ENCODE measurements around the gene CACNA2D4. TPM values are rescaled to one million over a fixed set of nuclear protein-coding genes. Genes with fewer than 3 reads are reported as not detected.

CACNA2D4 gene
- total RNA-seq, 1 experiment from 2014 or later: 1.7 TPM

- H3K27ac ChIP-seq (ENCODE audit: low read depth, low read length): no peak overlapping the region
- TF ChIP-seq EZH2phosphoT487 (IDR thresholded peaks at IDR 0.05; ENCODE audit: borderline replicate concordance): no peak
- no peak for TF ChIP-seq SRF (IDR thresholded peaks at IDR 0.05; ENCODE audit: low read depth)
- no peak for TF ChIP-seq SIN3A (IDR thresholded peaks at IDR 0.05; ENCODE audit: low read depth)
- TF ChIP-seq ELF1 (IDR thresholded peaks at IDR 0.05; ENCODE audit: borderline replicate concordance, low read depth): no peak
- TF ChIP-seq FOSL1 (IDR thresholded peaks at IDR 0.05; ENCODE audit: low read depth): no peak
- TF ChIP-seq REST (IDR thresholded peaks at IDR 0.05; ENCODE audit: low read depth): no peak
- no peak for TF ChIP-seq ZBTB33 (IDR thresholded peaks at IDR 0.05; ENCODE audit: extremely low read depth, insufficient replicate concordance, low read length)
- TF ChIP-seq JUND (IDR thresholded peaks at IDR 0.05): no peak
- no peak for TF ChIP-seq YY1 (IDR thresholded peaks at IDR 0.05; ENCODE audit: extremely low read depth, insufficient replicate concordance, low read depth, low read length)
- no peak for TF ChIP-seq MAX (IDR thresholded peaks at IDR 0.05)
- no TSS peak for BruUV-seq (replicated peaks)
- H3K4me3 ChIP-seq (replicated peaks in 1 of 2; ENCODE audit: low read depth in 1 of 2, low read length in 2 of 2): no peak overlapping the region
- ATAC-seq (no peak), DNase-seq (ENCODE audit: low read depth, low spot score) (no peak)
- POLR2A ChIA-PET: no interaction called here
- H3K9me3 ChIP-seq (ENCODE audit: control insufficient read depth in 1 of 2, insufficient read depth in 1 of 2, low read depth in 1 of 2, low read length in 2 of 2): no peaks in the 10 kb centered on the region
- no peak overlapping the region for H3K9ac ChIP-seq (ENCODE audit: low read length)
- H2AFZ ChIP-seq (ENCODE audit: low read depth, low read length, poor library complexity, severe bottlenecking): no peak overlapping the region
- peaks cover 4 to 9% of the 10 kb centered on the region in 2 experiments; a peak in 2 of 4 replicates for H3K4me1 ChIP-seq (ENCODE audit: control insufficient read depth in 1 of 2, insufficient read depth in 2 of 2, low read length in 2 of 2)
- CTCF ChIA-PET: no interaction called here
- no peaks in the 10 kb centered on the region for H3K79me2 ChIP-seq (ENCODE audit: insufficient read depth, low read length)
- H4K20me1 ChIP-seq (ENCODE audit: insufficient read depth): no peaks in the 10 kb centered on the region
- intact Hi-C loops (cut with micrococcal nuclease): no loop called here
- RAD21 ChIA-PET (ENCODE audit: low non-redundant PET in 1 of 2, low total read pairs in 2 of 2, uncharacterized antibody in 2 of 2, unreplicated experiment in 2 of 2): no interaction called here
- no peak overlapping the region for H3K4me2 ChIP-seq (ENCODE audit: low read length)
- no peaks in the 10 kb centered on the region for H3K27me3 ChIP-seq (ENCODE audit: insufficient read depth, low read length)
- H3K36me3 ChIP-seq (ENCODE audit: control insufficient read depth in 1 of 2, insufficient read depth in 2 of 2, low read length in 2 of 2): no peaks in the 10 kb centered on the region
- H3K9me2 ChIP-seq (ENCODE audit: insufficient read depth): no peaks in the 10 kb centered on the region
Observed at GRCh38 chr12:1808798-1809480, 109.5 kb downstream of the CACNA2D4 start.
